SK-N-SH treated with all-trans-retinoic acid at 6 μM for 48 hours (cell line): ENCODE results near the gene BRAT1.

Source experiments
- ATAC-seq: fragments of 200-7000 bp; cut with Tn5 transposase; 3 replicates; pipeline ENCODE4 v1.9.1; 2020; ENCODE audit warnings: mild to moderate bottlenecking, moderate library complexity
- ARNTL ChIP-seq: fragments of 450-650 bp; formaldehyde crosslinking; IDR thresholded peaks from 2 replicates; pipeline ENCODE4 v1.5.0; 2020; ENCODE audit warnings: low read depth, mild to moderate bottlenecking, moderate library complexity, borderline replicate concordance
- BACH2 ChIP-seq: fragments of 250-450 bp; sonication (Bioruptor Pico); IDR thresholded peaks from 2 replicates; pipeline ENCODE4 v1.9.0; 2021; ENCODE audit warnings: mild to moderate bottlenecking, borderline replicate concordance
- CREB5 ChIP-seq: fragments of 250-450 bp; sonication (Bioruptor Pico); IDR thresholded peaks from 2 replicates; pipeline ENCODE4 v1.5.1; 2020; ENCODE audit warnings: low read depth, mild to moderate bottlenecking, moderate library complexity
- ESRRG ChIP-seq: fragments of 250-450 bp; sonication (Bioruptor Pico); IDR thresholded peaks from 2 replicates; pipeline ENCODE4 v1.6.1; 2021; ENCODE audit warnings: mild to moderate bottlenecking
- GLIS3 ChIP-seq: fragments of 250-450 bp; sonication (Bioruptor Pico); IDR thresholded peaks from 2 replicates; pipeline ENCODE4 v1.5.0; 2020; ENCODE audit warnings: mild to moderate bottlenecking, moderate library complexity
- ISL1 ChIP-seq: fragments of 250-450 bp; sonication (Bioruptor Pico); IDR thresholded peaks from 2 replicates; pipeline ENCODE4 v2.1.2; 2022; ENCODE audit warnings: mild to moderate bottlenecking, moderate library complexity
- OSR1 ChIP-seq: fragments of 250-450 bp; sonication (Bioruptor Pico); IDR thresholded peaks from 2 replicates; pipeline ENCODE4 v1.8.0; 2022; ENCODE audit warnings: moderate library complexity, mild to moderate bottlenecking, inconsistent platforms
- PATZ1 ChIP-seq: fragments of 250-450 bp; sonication (Bioruptor Pico); IDR thresholded peaks from 2 replicates; pipeline ENCODE4 v1.8.0; 2020; ENCODE audit warnings: mild to moderate bottlenecking, moderate library complexity, borderline replicate concordance
- POU6F1 ChIP-seq: fragments of 250-450 bp; sonication (Bioruptor Pico); IDR thresholded peaks from 2 replicates; pipeline ENCODE4 v1.8.0; 2021; ENCODE audit warnings: low read depth, mild to moderate bottlenecking, moderate library complexity, borderline replicate concordance
- PPARA ChIP-seq: fragments of 250-450 bp; sonication (Bioruptor Pico); IDR thresholded peaks from 2 replicates; pipeline ENCODE4 v1.5.0; 2020; ENCODE audit warnings: mild to moderate bottlenecking, borderline replicate concordance
- RARB ChIP-seq: fragments of 250-450 bp; sonication (Bioruptor Pico); IDR thresholded peaks from 2 replicates; pipeline ENCODE4 v1.8.0; 2021; ENCODE audit warnings: mild to moderate bottlenecking, moderate library complexity
- SNAI2 ChIP-seq: fragments of 250-450 bp; sonication (Bioruptor Pico); IDR thresholded peaks from 2 replicates; pipeline ENCODE4 v1.5.0; 2020; ENCODE audit warnings: mild to moderate bottlenecking, moderate library complexity
- TCF4 ChIP-seq: fragments of 250-450 bp; sonication (Bioruptor Pico); IDR thresholded peaks from 2 replicates; pipeline ENCODE4 v1.8.0; 2021; ENCODE audit warnings: mild to moderate bottlenecking, moderate library complexity, borderline replicate concordance
- TOX ChIP-seq: fragments of 250-450 bp; sonication (Bioruptor Pico); IDR thresholded peaks from 2 replicates; pipeline ENCODE4 v1.8.0; 2021; ENCODE audit warnings: mild to moderate bottlenecking, moderate library complexity, borderline replicate concordance
- ZC3H10 ChIP-seq: fragments of 250-450 bp; sonication (Bioruptor Pico); IDR thresholded peaks from 2 replicates; pipeline ENCODE4 v1.5.1; 2021; ENCODE audit warnings: mild to moderate bottlenecking, moderate library complexity
- ZFP3 ChIP-seq: fragments of 250-450 bp; sonication (Bioruptor Pico); IDR thresholded peaks from 2 replicates; pipeline ENCODE4 v1.5.0; 2020; ENCODE audit warnings: mild to moderate bottlenecking, moderate library complexity
- ZFP30 ChIP-seq: fragments of 450-650 bp; formaldehyde crosslinking; IDR thresholded peaks from 2 replicates; pipeline ENCODE4 v1.5.0; 2022; ENCODE audit warnings: mild to moderate bottlenecking, moderate library complexity
- ZNF565 ChIP-seq: fragments of 450-650 bp; formaldehyde crosslinking; conservative IDR thresholded peaks from 2 replicates; pipeline ENCODE4 v1.5.0; 2020; ENCODE audit warnings: low read depth, mild to moderate bottlenecking, moderate library complexity
- ZNF70 ChIP-seq: fragments of 450-650 bp; formaldehyde crosslinking; IDR thresholded peaks from 2 replicates; pipeline ENCODE4 v1.5.0; 2020; ENCODE audit warnings: mild to moderate bottlenecking, moderate library complexity
- ZNF8 ChIP-seq: fragments of 450-650 bp; formaldehyde crosslinking; IDR thresholded peaks from 2 replicates; pipeline ENCODE4 v1.5.0; 2020; ENCODE audit warnings: mild to moderate bottlenecking, moderate library complexity
- TF ChIP-seq, protein P1 (sequence below): fragments of 250-450 bp; sonication (Bioruptor Pico); IDR thresholded peaks from 2 replicates; pipeline ENCODE4 v1.5.1; 2021; ENCODE audit warnings: mild to moderate bottlenecking, moderate library complexity

BRAT1 gene

GRCh38 chr7:2522780-2523433, 32.4 kb downstream of the BRAT1 start:
- TF ChIP-seq CREB5 (CRISPR knock-in tag), result no peak
- no peak for TF ChIP-seq ZC3H10 (CRISPR knock-in tag)
- TF ChIP-seq ARNTL (CRISPR knock-in tag), result no peak
- no peak for TF ChIP-seq ESRRG (CRISPR knock-in tag)
- no peak for TF ChIP-seq ZFP3 (CRISPR knock-in tag)
- no peak for TF ChIP-seq ZNF8 (CRISPR knock-in tag)
- no peak for TF ChIP-seq ZNF565 (CRISPR knock-in tag)
- no peak for TF ChIP-seq BACH2
- no peak for TF ChIP-seq OSR1
- TF ChIP-seq TOX, result no peak
- TF ChIP-seq POU6F1, result no peak
- no peak for TF ChIP-seq RARB
- no peak for TF ChIP-seq GLIS3 (CRISPR knock-in tag)
- no peak for TF ChIP-seq ZFP30
- TF ChIP-seq SNAI2 (CRISPR knock-in tag), result no peak
- TF ChIP-seq, all 23 proteins: peak for 0
- ATAC-seq, result peak; percentile 42

DNA sequence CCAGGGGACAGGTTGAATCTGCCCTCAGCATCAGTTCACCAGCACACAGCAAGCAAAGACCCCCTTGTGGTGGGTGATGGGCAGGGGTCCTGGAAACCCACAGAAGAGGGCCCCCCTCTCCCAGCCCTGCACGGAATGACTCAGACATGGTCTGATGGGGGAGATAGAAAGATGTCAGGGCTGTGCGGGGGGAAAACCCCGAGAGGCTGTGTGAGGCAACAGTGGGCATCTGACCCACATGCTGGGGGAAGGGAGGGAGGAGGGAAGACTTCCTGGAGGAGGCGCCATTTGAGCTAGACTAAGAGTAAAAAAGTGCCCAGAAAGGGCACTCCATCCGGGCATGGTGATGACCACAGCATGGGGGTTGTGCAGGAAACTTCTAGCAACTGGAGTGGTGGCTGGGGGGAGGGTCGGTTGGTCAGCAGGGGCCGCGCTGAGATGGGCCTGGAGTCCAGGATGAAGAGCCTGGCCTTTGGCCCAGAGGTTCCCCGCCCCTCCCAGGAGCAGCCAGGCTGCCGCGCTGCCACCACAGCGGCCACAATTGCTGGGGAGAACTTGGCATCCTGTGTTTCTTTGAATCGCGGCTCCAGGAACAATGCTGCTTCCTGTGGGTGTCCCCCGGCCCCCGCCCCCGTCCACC, 33.3 kb downstream of the BRAT1 start:
- no peak for ATAC-seq
- TF ChIP-seq POU6F1, result no peak
- peak; percentile 56; the same call in 1 of the 2 replicates for TF ChIP-seq ZFP3 (CRISPR knock-in tag)

GRCh38 chr7:2521341-2521745, 34.0 kb downstream of the BRAT1 start:
- no peak for ATAC-seq

More at GRCh38 chr7:2521341-2521745, 34.0 kb downstream of the BRAT1 start:
- TF ChIP-seq BACH2, result no peak
- TF ChIP-seq, protein P1, sequence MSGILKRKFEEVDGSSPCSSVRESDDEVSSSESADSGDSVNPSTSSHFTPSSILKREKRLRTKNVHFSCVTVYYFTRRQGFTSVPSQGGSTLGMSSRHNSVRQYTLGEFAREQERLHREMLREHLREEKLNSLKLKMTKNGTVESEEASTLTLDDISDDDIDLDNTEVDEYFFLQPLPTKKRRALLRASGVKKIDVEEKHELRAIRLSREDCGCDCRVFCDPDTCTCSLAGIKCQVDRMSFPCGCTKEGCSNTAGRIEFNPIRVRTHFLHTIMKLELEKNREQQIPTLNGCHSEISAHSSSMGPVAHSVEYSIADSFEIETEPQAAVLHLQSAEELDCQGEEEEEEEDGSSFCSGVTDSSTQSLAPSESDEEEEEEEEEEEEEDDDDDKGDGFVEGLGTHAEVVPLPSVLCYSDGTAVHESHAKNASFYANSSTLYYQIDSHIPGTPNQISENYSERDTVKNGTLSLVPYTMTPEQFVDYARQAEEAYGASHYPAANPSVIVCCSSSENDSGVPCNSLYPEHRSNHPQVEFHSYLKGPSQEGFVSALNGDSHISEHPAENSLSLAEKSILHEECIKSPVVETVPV (CRISPR knock-in tag), result no peak
- TF ChIP-seq PATZ1 (CRISPR knock-in tag), result no peak
- no peak for TF ChIP-seq ZNF565 (CRISPR knock-in tag)
- TF ChIP-seq POU6F1, result no peak
- no peak for TF ChIP-seq ZNF8 (CRISPR knock-in tag)
- TF ChIP-seq SNAI2 (CRISPR knock-in tag), result no peak
- no peak for TF ChIP-seq ARNTL (CRISPR knock-in tag)
- TF ChIP-seq TCF4 (CRISPR knock-in tag), result no peak
- no peak for TF ChIP-seq RARB
- no peak for TF ChIP-seq GLIS3 (CRISPR knock-in tag)
- no peak for TF ChIP-seq ZC3H10 (CRISPR knock-in tag)
- TF ChIP-seq ZFP30, result no peak
- no peak for TF ChIP-seq PPARA
- TF ChIP-seq CREB5 (CRISPR knock-in tag), result no peak
- no peak for TF ChIP-seq ESRRG (CRISPR knock-in tag)
- no peak for TF ChIP-seq ISL1 (CRISPR knock-in tag)
- no peak for TF ChIP-seq ZNF70
